ENCODE measurements around the gene TMTC1. TPM values are rescaled to one million over a fixed set of nuclear protein-coding genes. Genes with fewer than 3 reads are reported as not detected.

The TMTC1 gene
- polyA plus RNA-seq, 1 of the 3 experiments (the other 2 are of a cell fraction), result 0.13 TPM

DNA sequence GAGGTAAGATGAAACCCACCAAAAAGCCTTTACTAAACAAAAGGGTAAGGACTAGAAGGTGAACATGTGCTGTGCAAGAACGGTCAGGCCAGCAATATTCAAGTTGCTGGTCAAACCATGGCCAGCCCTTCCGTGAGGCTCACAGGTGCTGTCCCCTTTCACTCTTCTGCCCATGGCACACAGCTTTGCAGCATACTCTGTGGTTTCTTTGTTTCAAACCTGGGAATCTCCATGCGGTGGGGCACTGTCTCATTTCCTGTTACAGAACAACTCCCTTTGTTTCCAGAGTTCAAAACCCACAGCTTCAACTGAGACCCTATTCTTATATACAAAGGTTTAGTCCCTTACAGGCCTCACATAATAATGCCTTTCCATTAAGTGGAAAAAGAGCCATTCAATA lies 284.5 kb downstream of the TMTC1 start:
- Histone ChIP-seq H3K4me1 (ENCODE audit: control insufficient read depth in 1 of 2, insufficient read depth in 2 of 2, low read depth in 1 of 2, low read length in 1 of 2) (no peaks in the 10 kb centered on the region; a peak in 1 of 4 replicates), H3K27ac (ENCODE audit: low read depth in 2 of 2, low read length in 1 of 2) (no peak overlapping the region), H3K36me3 (replicated peaks in 1 of 2; ENCODE audit: control insufficient read depth in 1 of 2, insufficient read depth in 2 of 2, low read length in 1 of 2) (no peaks in the 10 kb centered on the region), H3K79me2 (ENCODE audit: insufficient read depth) (no peaks in the 10 kb centered on the region), H3K9me2 (no peaks in the 10 kb centered on the region), H4K20me1 (ENCODE audit: insufficient read depth) (no peaks in the 10 kb centered on the region), H3F3A (replicated peaks; ENCODE audit: insufficient read depth) (no peaks in the 10 kb centered on the region), H3K4me2 (no peak overlapping the region), H3K4me3 (ENCODE audit: low read depth in 2 of 2, low read length in 1 of 2) (no peak overlapping the region), H3K9ac (no peak overlapping the region), H2AFZ (ENCODE audit: low read depth) (no peak overlapping the region), H3K27me3 (ENCODE audit: insufficient read depth) (peaks cover 3% of the 10 kb centered on the region; the same call in 1 of the 2 replicates), H3K9me3 (no peaks in the 10 kb centered on the region; the same call in 1 of the 2 replicates)
- DNase-seq, result no peak
- no peak for TF ChIP-seq RXRA (IDR thresholded peaks at IDR 0.05; ENCODE audit: borderline replicate concordance, low read depth)
- no peak for TF ChIP-seq FOSL2 (IDR thresholded peaks at IDR 0.05; ENCODE audit: borderline replicate concordance, low read depth)
- no peak for TF ChIP-seq TCF12 (IDR thresholded peaks at IDR 0.05)
- TF ChIP-seq FOXM1 (IDR thresholded peaks at IDR 0.05; ENCODE audit: low read depth), result no peak
- TF ChIP-seq MEF2A (IDR thresholded peaks at IDR 0.05; ENCODE audit: borderline replicate concordance, low read depth), result no peak
- 85% methylated on average over 3 of the region's 3 CpGs for WGBS (ENCODE audit: low lambda C conversion rate)
- ChIA-PET POLR2A (no interaction called here), CTCF (no interaction called here)

GRCh38 chr12:29497588-29497987 lies 286.2 kb downstream of the TMTC1 start, which contains the start of gene OVCH1:
TSS of gene OVCH1 (minus strand) at chr12:29497686. CDS start at chr12:29497686, 0 bp downstream.
- Histone ChIP-seq H3K9me2 (no peaks in the 10 kb centered on the region), H3K4me3 (ENCODE audit: low read depth in 2 of 2, low read length in 1 of 2) (no peak within 1 kb of the TSS), H2AFZ (ENCODE audit: low read depth) (no peak within 1 kb of the TSS), H3F3A (replicated peaks; ENCODE audit: insufficient read depth) (no peaks in the 10 kb centered on the region), H3K4me1 (ENCODE audit: control insufficient read depth in 1 of 2, insufficient read depth in 2 of 2, low read depth in 1 of 2, low read length in 1 of 2) (no peaks in the 10 kb centered on the region; a peak in 1 of 4 replicates), H4K20me1 (ENCODE audit: insufficient read depth) (no peaks in the 10 kb centered on the region), H3K79me2 (ENCODE audit: insufficient read depth) (no peaks in the 10 kb centered on the region), H3K36me3 (replicated peaks in 1 of 2; ENCODE audit: control insufficient read depth in 1 of 2, insufficient read depth in 2 of 2, low read length in 1 of 2) (no peaks in the 10 kb centered on the region), H3K9me3 (no peaks in the 10 kb centered on the region; the same call in 1 of the 2 replicates), H3K4me2 (no peak within 1 kb of the TSS), H3K27ac (ENCODE audit: low read depth in 2 of 2, low read length in 1 of 2) (no peak within 1 kb of the TSS), H3K27me3 (ENCODE audit: insufficient read depth) (peaks cover 3% of the 10 kb centered on the region; the same call in 1 of the 2 replicates), H3K9ac (no peak within 1 kb of the TSS)
- POLR2A ChIA-PET, result no interaction called here
- CTCF ChIA-PET, result no interaction called here
- TF ChIP-seq SIN3A (IDR thresholded peaks at IDR 0.05; ENCODE audit: borderline replicate concordance, low read depth, low read length), result no peak
- no peak for TF ChIP-seq GATA2 (CRISPR knock-in tag; IDR thresholded peaks at IDR 0.05)
- TF ChIP-seq NFIC (IDR thresholded peaks at IDR 0.05; ENCODE audit: borderline replicate concordance), result no peak
- TF ChIP-seq RCOR1 (IDR thresholded peaks at IDR 0.05; ENCODE audit: low read length), result no peak
- TF ChIP-seq, protein P1, sequence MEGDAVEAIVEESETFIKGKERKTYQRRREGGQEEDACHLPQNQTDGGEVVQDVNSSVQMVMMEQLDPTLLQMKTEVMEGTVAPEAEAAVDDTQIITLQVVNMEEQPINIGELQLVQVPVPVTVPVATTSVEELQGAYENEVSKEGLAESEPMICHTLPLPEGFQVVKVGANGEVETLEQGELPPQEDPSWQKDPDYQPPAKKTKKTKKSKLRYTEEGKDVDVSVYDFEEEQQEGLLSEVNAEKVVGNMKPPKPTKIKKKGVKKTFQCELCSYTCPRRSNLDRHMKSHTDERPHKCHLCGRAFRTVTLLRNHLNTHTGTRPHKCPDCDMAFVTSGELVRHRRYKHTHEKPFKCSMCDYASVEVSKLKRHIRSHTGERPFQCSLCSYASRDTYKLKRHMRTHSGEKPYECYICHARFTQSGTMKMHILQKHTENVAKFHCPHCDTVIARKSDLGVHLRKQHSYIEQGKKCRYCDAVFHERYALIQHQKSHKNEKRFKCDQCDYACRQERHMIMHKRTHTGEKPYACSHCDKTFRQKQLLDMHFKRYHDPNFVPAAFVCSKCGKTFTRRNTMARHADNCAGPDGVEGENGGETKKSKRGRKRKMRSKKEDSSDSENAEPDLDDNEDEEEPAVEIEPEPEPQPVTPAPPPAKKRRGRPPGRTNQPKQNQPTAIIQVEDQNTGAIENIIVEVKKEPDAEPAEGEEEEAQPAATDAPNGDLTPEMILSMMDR (IDR thresholded peaks at IDR 0.05), result no peak
- no peak for TF ChIP-seq TAF1 (IDR thresholded peaks at IDR 0.05; ENCODE audit: borderline replicate concordance, low read depth, low read length)
- TF ChIP-seq CHD2 (IDR thresholded peaks at IDR 0.05; ENCODE audit: low read length, partially characterized antibody), result no peak
- TF ChIP-seq FOXM1 (IDR thresholded peaks at IDR 0.05; ENCODE audit: low read depth), result no peak
- no peak for TF ChIP-seq FOXJ3 (CRISPR knock-in tag; IDR thresholded peaks at IDR 0.05)
- TF ChIP-seq, protein P2, sequence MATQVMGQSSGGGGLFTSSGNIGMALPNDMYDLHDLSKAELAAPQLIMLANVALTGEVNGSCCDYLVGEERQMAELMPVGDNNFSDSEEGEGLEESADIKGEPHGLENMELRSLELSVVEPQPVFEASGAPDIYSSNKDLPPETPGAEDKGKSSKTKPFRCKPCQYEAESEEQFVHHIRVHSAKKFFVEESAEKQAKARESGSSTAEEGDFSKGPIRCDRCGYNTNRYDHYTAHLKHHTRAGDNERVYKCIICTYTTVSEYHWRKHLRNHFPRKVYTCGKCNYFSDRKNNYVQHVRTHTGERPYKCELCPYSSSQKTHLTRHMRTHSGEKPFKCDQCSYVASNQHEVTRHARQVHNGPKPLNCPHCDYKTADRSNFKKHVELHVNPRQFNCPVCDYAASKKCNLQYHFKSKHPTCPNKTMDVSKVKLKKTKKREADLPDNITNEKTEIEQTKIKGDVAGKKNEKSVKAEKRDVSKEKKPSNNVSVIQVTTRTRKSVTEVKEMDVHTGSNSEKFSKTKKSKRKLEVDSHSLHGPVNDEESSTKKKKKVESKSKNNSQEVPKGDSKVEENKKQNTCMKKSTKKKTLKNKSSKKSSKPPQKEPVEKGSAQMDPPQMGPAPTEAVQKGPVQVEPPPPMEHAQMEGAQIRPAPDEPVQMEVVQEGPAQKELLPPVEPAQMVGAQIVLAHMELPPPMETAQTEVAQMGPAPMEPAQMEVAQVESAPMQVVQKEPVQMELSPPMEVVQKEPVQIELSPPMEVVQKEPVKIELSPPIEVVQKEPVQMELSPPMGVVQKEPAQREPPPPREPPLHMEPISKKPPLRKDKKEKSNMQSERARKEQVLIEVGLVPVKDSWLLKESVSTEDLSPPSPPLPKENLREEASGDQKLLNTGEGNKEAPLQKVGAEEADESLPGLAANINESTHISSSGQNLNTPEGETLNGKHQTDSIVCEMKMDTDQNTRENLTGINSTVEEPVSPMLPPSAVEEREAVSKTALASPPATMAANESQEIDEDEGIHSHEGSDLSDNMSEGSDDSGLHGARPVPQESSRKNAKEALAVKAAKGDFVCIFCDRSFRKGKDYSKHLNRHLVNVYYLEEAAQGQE (IDR thresholded peaks at IDR 0.05; ENCODE audit: low read depth, low read length), result no peak
- no peak for TF ChIP-seq RAD21 (IDR thresholded peaks at IDR 0.05; ENCODE audit: low read length)
- TF ChIP-seq, protein P3, sequence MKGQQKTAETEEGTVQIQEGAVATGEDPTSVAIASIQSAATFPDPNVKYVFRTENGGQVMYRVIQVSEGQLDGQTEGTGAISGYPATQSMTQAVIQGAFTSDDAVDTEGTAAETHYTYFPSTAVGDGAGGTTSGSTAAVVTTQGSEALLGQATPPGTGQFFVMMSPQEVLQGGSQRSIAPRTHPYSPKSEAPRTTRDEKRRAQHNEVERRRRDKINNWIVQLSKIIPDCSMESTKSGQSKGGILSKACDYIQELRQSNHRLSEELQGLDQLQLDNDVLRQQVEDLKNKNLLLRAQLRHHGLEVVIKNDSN (IDR thresholded peaks at IDR 0.05; ENCODE audit: borderline replicate concordance, low read depth), result no peak
- TF ChIP-seq ELF1 (IDR thresholded peaks at IDR 0.05), result no peak
- no peak for TF ChIP-seq SMC3 (IDR thresholded peaks at IDR 0.05; ENCODE audit: low read depth, low read length)
- TF ChIP-seq, protein P4, sequence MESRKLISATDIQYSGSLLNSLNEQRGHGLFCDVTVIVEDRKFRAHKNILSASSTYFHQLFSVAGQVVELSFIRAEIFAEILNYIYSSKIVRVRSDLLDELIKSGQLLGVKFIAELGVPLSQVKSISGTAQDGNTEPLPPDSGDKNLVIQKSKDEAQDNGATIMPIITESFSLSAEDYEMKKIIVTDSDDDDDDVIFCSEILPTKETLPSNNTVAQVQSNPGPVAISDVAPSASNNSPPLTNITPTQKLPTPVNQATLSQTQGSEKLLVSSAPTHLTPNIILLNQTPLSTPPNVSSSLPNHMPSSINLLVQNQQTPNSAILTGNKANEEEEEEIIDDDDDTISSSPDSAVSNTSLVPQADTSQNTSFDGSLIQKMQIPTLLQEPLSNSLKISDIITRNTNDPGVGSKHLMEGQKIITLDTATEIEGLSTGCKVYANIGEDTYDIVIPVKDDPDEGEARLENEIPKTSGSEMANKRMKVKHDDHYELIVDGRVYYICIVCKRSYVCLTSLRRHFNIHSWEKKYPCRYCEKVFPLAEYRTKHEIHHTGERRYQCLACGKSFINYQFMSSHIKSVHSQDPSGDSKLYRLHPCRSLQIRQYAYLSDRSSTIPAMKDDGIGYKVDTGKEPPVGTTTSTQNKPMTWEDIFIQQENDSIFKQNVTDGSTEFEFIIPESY (IDR thresholded peaks at IDR 0.05; ENCODE audit: borderline replicate concordance, low read depth), result no peak
- TF ChIP-seq FOSL2 (IDR thresholded peaks at IDR 0.05; ENCODE audit: borderline replicate concordance, low read depth), result no peak
- no peak for DNase-seq
- 68% methylated on average over 17 of the region's 18 CpGs for WGBS (ENCODE audit: low lambda C conversion rate)
